ENCODE measurements around the gene ACVR1. TPM values are rescaled to one million over a fixed set of nuclear protein-coding genes. Genes with fewer than 3 reads are reported as not detected.
A peak's percentile ranks its signal among the peaks of the same experiment; 100 is the strongest.

ACVR1 gene
- total and polyA plus RNA-seq, 9 of the 15 experiments (the other 6 are each of a cell fraction or from before 2014, with no cell fraction given): 3.8 to 14.3 (median 6.9) TPM

- no peaks in the 10 kb centered on the region for H4K20me1 ChIP-seq (replicated peaks; ENCODE audit: control insufficient read depth, insufficient read depth, low read length)
- no peak overlapping the region for H3K9ac ChIP-seq (ENCODE audit: insufficient read depth in 1 of 2, low read depth in 2 of 2, low read length in 2 of 2)
- H3K27ac ChIP-seq (ENCODE audit: extremely low read depth, low read depth, low read length): no peak overlapping the region
- 61% methylated on average over 2 of the region's 2 CpGs for WGBS (ENCODE audit: insufficient coverage, low coverage, missing lambda C conversion rate)
- no peak for FAIRE-seq
- TF ChIP-seq SMAD1 (IDR thresholded peaks at IDR 0.05; ENCODE audit: low read depth, low read length, partially characterized antibody) (no peak), UBTF (IDR thresholded peaks at IDR 0.05; ENCODE audit: borderline replicate concordance in 1 of 2, low read depth in 2 of 2, low read length in 2 of 2) (no peak), MTA3 (IDR thresholded peaks at IDR 0.05; ENCODE audit: borderline replicate concordance) (no peak), ZNF785 (CRISPR knock-in tag; IDR thresholded peaks at IDR 0.05) (no peak), HNRNPL (IDR thresholded peaks at IDR 0.05; ENCODE audit: low read depth, low read length) (no peak), RBM14 (IDR thresholded peaks at IDR 0.05; ENCODE audit: borderline replicate concordance, insufficient read depth, low read depth, low read length) (no peak), ZNF449 (CRISPR knock-in tag; IDR thresholded peaks at IDR 0.05) (no peak), TSHZ1 (CRISPR knock-in tag; IDR thresholded peaks at IDR 0.05) (no peak), ZKSCAN1 (IDR thresholded peaks at IDR 0.05; ENCODE audit: low read depth, low read length) (no peak), NCOA2 (IDR thresholded peaks at IDR 0.05; ENCODE audit: partially characterized antibody in 2 of 2) (no peak), SMARCC2 (IDR thresholded peaks at IDR 0.05; ENCODE audit: low read depth) (no peak), STAT5B (CRISPR knock-in tag; IDR thresholded peaks at IDR 0.05) (no peak), YY1 (IDR thresholded peaks at IDR 0.05; ENCODE audit: borderline replicate concordance in 1 of 3, control insufficient read depth in 1 of 3, extremely low read depth in 1 of 3, insufficient read depth in 3 of 3, insufficient read length in 1 of 3, insufficient replicate concordance in 2 of 3, low read depth in 1 of 3, low read length in 2 of 3) (no peak)
- no peak for DNase-seq (ENCODE audit: extremely low read depth in 1 of 4, low spot score in 3 of 4)
- peaks cover 0 to 4% of the 10 kb centered on the region in 2 experiments; a peak in 4 of 5 replicates for H3K4me1 ChIP-seq (replicated peaks in 1 of 2; ENCODE audit: control insufficient read depth in 2 of 2, insufficient read depth in 2 of 2, low read length in 2 of 2)
- peaks cover 13% of the 10 kb centered on the region; the same call in 2 of the 3 replicates for H3K36me3 ChIP-seq (ENCODE audit: control insufficient read depth, insufficient read depth, low read length)
- CTCF ChIA-PET (ENCODE audit: low intra/inter-chr PET ratio): no interaction called here
- no TSS peak for BruUV-seq (replicated peaks)
- intact Hi-C loops (cut with micrococcal nuclease): no loop called here
- no peak overlapping the region for H3K4me2 ChIP-seq (ENCODE audit: insufficient read depth, low read length)
- 0 out of 3 replicates have a peak, but pooled peaks cover 4% of the 10 kb centered on the region for H3K79me2 ChIP-seq (ENCODE audit: control insufficient read depth, insufficient read depth, low read length)
- no peak overlapping the region for H3K4me3 ChIP-seq
- H2AFZ ChIP-seq (ENCODE audit: low read depth, low read length): no peak overlapping the region
- ATAC-seq: peak; percentile 52; the same call in 1 of the 3 replicates
- H3K9me1 ChIP-seq (ENCODE audit: control insufficient read depth, insufficient read depth, low read length): no peaks in the 10 kb centered on the region
- POLR2A ChIA-PET: no interaction called here
- in situ Hi-C loops (cut with MboI): no loop called here
- no peaks in the 10 kb centered on the region for H3K9me3 ChIP-seq (replicated peaks; ENCODE audit: control insufficient read depth, insufficient read depth, low read depth, low read length)
- no peaks in the 10 kb centered on the region for H3K27me3 ChIP-seq (ENCODE audit: control insufficient read depth in 2 of 2, insufficient read depth in 2 of 2, low read length in 2 of 2)
Observed at GRCh38 chr2:157813467-157813866, 62.7 kb downstream of the ACVR1 start.

Data from K562 (cell line).